ENCODE results near the gene CLIC4.

DNA sequence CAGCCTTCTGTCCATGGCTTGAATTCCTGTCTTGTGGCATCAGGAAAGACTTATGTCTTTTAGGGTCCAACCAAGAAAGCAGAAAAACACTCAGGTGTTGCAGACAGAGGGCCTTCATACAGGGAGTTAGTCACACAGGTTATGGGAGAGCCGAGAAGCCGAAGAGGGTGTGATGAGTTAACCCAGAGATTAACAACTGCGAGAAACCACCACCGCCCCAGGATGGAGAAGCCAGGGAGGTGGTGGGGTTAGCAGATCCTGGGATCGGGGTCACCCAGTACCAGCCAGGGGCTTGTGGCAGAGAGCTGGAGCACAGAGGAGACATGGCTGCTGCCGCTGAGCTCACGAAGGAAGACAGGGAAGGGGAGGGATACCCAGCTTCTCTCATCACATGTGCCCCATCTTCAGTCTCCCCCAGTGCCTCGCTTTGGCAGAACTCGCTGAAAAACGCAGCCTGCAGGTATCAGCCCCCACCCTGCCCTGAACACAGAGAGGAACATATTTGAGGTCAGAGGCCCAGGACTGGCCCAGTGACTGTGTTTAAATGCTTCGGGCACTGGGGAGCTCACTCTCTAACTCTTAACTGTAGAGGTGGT, 126.2 kb downstream of the CLIC4 start:
- TF ChIP-seq, protein P1, sequence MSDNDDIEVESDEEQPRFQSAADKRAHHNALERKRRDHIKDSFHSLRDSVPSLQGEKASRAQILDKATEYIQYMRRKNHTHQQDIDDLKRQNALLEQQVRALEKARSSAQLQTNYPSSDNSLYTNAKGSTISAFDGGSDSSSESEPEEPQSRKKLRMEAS (IDR thresholded peaks at IDR 0.05), result no peak
- TF ChIP-seq, protein P2, sequence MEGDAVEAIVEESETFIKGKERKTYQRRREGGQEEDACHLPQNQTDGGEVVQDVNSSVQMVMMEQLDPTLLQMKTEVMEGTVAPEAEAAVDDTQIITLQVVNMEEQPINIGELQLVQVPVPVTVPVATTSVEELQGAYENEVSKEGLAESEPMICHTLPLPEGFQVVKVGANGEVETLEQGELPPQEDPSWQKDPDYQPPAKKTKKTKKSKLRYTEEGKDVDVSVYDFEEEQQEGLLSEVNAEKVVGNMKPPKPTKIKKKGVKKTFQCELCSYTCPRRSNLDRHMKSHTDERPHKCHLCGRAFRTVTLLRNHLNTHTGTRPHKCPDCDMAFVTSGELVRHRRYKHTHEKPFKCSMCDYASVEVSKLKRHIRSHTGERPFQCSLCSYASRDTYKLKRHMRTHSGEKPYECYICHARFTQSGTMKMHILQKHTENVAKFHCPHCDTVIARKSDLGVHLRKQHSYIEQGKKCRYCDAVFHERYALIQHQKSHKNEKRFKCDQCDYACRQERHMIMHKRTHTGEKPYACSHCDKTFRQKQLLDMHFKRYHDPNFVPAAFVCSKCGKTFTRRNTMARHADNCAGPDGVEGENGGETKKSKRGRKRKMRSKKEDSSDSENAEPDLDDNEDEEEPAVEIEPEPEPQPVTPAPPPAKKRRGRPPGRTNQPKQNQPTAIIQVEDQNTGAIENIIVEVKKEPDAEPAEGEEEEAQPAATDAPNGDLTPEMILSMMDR (IDR thresholded peaks at IDR 0.05; ENCODE audit: low read depth, low read length, missing input control), result no peak
- TF ChIP-seq JUND (IDR thresholded peaks at IDR 0.05), result no peak
- TF ChIP-seq, protein P3, sequence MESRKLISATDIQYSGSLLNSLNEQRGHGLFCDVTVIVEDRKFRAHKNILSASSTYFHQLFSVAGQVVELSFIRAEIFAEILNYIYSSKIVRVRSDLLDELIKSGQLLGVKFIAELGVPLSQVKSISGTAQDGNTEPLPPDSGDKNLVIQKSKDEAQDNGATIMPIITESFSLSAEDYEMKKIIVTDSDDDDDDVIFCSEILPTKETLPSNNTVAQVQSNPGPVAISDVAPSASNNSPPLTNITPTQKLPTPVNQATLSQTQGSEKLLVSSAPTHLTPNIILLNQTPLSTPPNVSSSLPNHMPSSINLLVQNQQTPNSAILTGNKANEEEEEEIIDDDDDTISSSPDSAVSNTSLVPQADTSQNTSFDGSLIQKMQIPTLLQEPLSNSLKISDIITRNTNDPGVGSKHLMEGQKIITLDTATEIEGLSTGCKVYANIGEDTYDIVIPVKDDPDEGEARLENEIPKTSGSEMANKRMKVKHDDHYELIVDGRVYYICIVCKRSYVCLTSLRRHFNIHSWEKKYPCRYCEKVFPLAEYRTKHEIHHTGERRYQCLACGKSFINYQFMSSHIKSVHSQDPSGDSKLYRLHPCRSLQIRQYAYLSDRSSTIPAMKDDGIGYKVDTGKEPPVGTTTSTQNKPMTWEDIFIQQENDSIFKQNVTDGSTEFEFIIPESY (IDR thresholded peaks at IDR 0.05), result no peak
